ENCODE results near the gene PARD3. TPM values are rescaled to one million over a fixed set of nuclear protein-coding genes. Genes with fewer than 3 reads are reported as not detected.

The PARD3 gene
- total RNA-seq, 1 experiment from 2014 or later = 52.9 TPM

DNA sequence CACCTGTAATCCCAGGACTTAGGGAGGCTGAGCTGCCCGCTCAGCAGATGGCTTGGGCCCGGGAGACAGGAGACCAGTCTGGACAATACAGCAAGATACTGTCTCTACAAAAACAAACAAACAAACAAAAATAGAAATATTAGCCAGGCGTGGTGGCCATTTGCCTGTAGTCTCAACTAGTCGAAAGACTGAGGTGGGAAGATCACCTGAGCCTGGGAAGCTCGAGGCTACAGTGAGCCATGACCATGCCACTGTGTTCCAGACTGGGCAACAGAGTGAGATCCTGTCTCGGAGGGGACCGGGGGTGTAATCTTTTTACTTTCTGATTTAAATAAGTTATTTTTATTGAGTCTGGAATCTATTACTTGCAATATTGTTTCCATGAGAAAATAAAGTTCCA, 274.6 kb downstream of the PARD3 start:
- no peak for DNase-seq (ENCODE audit: low spot score)

DNA sequence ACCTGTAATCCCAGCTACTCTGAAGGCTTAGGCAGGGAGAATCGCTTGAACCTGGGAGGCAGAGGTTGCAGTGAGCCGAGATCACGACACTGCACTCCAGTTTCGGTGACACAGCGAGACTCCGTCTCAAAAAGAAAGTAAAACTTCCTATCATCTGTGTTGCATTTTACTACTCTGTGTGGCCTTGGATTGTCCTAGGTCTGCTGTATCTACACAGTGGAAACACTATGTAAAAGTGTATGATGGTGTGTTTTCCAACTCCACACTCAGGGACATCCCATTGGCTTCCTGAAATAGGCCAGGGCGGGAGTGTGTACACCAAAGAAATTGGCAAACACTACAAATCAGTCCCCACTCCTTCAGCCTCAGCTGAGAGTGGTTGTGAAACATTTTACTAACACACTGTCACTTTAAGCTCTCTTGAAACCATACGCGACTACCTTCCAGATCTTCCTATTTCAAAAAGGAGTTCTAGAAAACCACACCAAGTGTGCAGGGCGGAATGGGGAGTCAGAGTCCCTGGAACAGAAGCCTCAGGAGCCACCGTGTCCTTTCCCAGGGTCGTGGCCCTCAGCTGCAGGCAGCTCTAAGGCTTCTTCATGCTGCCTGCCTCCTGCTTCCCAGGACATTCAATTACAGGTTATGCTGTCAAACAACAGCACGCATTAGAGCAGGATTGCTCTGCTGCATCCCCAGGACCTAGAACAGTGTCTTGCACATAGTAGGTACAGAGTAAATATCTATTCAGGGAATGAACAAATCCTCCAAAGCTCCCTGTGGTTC, 275.4 kb downstream of the PARD3 start:
- DNase-seq (ENCODE audit: low spot score) = no peak

DNA sequence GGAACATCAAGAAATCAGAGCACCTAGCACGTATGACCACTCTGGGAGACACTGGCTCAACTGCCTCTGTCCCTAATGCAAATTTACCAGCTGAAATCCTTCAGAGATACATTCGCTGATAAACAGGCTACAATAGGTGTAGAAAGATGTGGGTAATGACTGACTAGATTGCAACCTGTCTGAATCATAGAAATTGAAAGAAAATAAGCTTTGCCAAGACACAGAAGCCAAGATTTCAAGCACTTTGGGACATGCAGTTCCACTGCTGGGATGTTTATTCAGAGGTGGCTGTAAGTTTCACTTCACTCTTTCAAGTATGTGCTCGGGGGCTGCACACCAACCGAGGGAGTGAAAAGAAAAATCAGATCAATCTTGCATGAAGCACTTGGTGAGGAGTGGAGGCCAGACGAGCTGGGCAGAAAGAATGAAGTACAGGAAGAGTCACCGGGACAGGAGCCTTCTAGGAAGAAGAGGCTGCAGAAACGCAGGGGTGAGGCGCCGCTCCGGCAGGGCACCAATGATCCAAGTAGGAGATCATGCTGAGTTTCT, 276.7 kb downstream of the PARD3 start:
- no peak for DNase-seq (ENCODE audit: low spot score)

DNA sequence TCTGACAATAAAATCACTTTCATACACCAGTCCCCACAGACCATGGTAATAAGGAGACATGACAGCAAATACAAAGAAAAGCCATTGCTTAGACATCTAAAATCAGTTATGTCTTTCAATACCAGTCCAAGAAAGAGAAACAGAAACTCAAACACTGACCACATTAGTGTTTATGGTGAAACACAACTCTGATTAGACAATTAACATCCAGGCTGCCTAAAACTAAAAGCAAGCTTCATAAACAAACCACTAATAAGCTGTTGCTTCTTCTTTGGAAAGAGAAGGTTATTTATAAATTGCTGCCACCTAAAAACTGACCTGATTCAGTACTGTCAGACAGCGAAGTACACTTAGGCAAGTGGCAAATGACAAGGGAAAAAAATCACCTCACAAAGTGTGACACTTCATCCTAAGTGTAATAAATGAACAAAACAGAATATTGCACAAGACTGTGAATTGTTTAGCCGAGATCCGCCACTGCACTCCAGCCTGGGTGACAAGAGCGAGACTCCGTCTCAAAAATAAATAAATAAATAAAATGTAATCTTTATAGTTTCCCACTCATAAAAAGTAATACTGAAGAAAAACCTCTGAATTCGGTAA, 277.4 kb downstream of the PARD3 start:
- DNase-seq (ENCODE audit: low spot score) = no peak

DNA sequence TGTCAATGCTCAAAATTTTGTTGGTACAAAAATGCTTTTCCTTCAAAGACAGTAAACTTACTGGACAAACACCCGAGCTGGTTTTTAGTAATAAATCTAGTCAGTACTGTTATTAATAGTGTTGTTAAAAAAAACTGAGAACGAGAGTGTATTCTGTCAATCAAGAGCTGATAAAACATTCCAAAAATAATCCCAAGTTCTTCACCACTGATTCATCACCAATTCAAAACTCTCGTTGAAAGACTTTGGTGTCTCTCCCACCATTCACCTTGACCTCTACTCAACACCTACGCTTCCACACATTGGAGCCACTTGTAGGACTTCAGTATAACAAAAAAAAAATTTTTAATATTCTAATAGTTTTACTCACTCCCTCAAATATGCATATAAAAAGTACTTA, 279.2 kb downstream of the PARD3 start:
- no peak for DNase-seq (ENCODE audit: low spot score)

DNA sequence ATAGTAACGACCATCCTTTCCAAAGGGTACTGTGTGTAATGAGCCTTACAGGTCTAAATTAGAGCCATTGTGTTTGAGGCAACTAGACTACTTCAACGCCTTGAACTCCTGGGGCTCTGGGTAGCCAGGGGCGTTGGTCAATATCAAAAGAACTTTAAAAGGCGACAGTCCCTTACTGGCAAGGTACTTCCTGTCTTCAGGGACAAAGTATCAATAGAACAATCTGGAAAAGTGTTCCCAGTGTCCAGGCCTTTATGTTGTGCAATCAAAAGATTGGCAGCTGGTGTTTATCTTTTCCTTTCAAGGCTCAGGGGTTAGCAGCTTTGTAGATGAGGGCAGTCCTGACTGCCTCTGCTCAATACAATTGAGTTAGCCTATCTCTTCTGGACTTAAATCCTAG, 284.3 kb downstream of the PARD3 start:
- DNase-seq (ENCODE audit: low spot score) = no peak

DNA sequence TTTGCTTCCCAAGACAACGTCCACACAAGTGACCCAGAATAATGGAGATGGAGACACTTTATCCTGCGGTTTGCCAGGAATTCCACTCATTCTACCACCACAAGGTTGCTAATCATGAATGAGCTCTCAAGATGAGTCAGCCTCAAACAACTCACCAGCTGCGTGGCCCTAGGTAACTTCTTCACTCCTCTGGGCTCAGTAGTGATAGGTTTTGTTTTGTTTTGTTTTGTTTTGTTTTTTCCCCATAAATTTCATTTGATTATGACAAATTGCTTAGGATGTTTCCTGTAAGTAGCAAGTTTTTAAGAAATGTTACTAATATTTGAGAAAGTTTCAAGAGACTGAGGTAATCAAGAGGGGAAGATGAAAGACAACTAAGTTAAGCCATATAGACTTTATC, 286.8 kb downstream of the PARD3 start:
- DNase-seq (ENCODE audit: low spot score) = peak; percentile 97

DNA sequence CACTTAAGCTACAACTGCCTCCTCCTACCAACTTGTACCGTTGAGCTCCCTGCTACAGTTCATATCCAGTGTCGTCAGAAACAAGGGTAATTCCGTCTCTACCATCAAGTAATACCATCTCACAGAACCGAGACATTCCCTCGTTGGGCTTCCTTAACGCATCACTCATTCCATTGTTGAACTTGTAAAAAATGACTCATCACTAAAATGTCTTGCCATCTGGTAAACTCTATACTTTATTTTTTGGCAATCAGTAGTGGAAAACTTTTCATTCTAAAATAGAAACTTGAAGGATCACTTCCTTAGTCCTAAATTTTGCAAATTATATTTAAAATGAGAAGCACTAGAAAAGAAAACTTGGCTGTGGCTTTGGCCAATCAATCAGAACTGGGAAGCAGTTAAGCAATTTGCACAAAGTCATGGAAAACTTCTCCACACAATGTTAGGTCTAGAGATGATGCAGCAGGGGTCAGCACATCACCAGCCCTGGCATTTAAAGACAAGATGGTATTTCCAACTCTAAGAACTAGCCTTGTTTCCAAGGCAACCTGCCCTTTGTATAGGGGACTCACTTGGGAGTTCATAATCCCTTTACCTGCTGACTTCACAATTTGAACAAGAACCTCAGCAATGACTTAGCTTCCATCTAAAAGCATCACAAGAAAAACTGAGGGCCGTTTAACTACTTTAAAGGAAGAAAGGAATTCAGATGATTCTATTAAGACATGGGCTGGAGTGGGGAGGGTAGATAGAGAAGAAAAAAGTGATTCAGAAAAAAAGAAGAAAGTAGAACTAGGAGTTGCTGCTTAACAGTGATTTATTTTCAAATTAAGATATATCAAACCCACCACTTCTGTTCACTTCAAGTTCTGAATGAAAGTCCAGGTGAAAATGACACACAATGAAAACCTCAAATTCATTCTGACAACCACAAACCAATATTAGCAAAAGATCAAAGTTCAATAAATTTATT, 288.1 kb downstream of the PARD3 start:
- peak; percentile 96 for DNase-seq (ENCODE audit: low spot score)

DNA sequence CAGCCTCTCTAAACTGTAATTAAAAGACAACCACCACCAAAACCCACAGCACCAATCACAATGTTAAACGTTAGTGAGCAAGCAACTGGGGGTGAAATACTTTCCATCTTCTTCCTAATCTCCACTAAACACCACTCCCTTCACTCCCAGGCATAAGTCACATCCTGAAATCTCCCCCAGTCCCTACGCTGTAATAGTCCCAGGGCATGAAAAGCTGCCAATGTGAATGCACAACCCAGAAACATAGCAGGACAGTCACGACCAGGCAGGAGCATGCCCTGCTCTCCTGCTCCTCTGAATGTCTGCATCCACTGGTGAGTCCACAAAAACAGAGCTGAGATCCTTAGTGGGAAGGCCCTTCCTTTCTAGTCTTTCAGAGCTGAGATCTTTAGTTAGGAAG, 288.9 kb downstream of the PARD3 start:
- DNase-seq (ENCODE audit: low spot score) = peak; percentile 92

DNA sequence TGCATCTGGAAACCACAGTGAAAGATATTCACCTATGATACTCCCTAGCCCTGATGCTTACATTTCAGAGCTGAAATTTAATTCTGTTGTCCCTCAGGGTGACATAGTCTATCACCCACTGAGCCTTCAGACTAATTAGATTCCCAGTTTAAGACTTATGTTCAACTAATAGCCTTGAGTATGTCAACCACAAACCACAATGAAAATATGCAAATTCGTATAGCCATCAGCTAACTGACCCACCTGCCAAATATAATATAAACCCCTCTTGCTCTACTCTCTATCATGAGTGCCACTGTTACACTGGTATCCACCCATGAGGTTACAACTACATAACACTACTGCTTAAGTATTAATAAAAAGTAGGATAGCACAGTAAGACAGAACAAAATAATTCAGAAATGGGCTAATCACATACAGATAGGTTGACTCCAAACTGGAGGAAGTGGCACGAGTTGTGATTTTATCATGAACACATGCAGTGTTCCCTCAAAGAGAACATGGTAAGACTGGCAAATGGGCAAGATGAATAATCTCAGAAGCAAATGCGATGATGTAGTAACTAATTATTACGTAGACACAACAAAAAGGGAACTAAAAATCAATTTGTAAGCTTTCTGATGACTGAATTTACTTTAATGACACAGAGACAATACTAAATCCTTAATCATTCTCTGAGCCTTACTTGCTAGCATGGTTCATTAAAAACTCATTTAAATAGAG, 290.6 kb downstream of the PARD3 start:
- DNase-seq (ENCODE audit: low spot score) = peak; percentile 31

DNA sequence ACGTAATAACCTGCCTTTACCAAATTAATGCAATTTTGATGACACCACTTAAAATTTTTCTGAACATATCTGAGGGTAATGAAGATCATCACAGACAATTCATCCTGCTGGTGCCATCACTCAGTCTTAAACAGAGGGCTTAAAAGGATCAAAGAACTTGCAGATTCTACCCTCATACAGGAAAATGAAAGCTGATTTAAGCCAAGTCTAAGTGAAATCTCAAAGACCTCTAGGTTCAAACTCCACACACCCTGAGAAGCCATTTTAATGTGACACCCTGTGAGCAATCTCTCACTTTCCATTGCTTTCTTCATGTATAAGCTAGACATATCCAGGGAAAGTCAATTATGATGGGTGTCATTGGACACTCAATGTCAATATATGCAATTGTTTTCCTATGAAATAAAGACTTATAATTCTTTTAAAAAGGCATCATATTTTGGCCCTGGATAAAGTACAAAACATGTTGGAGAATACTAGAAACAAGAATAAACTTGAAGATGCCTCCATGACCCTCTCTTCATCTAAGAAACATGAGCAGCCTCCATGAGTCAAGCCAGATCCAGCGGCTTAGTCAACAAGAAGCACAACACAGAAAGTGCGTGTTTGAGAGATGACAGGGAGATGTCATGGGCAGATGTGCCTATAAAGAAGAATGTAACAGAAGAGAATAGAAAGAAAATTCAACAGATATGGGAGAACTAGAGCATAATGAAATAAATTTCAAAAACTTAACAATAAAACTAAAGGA, 291.9 kb downstream of the PARD3 start:
- DNase-seq (ENCODE audit: low spot score) = no peak

DNA sequence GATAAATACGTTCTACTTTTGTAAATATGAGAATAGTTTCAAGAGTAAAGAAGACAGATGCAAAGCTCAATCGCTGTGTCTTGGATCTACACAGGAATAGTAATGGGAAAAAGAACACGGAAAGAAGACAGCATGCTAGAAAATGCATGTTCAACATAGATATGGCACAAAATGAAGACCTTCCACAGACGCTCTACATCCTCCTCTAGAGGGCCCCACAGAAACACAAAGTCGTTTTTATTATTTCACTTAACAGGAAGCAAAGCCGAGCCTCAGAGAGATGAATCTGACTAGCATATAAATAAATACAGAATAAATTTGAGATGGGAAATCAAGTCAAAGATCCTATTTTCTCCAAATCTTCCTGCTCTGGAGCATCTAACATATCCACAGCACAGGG, 292.6 kb downstream of the PARD3 start:
- DNase-seq (ENCODE audit: low spot score) = peak; percentile 49

DNA sequence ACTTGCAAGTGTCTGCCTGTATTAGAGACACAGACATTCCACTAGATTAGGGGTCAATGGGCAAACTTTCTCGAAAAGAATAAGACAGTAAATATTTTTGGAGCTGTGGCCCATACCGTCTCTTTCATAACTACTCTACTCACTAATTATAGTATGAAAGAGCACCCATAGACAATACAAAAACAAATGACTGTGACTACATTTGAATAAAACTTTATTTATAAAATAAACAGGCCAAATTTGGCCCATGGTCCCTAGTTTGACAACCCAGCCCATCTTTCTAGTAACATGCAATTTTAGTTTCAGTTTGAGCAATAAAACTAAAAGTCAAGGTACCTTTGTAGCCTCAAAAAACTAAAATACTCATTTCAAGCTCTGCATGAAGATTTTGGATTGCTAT, 294.6 kb downstream of the PARD3 start:
- no peak for DNase-seq (ENCODE audit: low spot score)

DNA sequence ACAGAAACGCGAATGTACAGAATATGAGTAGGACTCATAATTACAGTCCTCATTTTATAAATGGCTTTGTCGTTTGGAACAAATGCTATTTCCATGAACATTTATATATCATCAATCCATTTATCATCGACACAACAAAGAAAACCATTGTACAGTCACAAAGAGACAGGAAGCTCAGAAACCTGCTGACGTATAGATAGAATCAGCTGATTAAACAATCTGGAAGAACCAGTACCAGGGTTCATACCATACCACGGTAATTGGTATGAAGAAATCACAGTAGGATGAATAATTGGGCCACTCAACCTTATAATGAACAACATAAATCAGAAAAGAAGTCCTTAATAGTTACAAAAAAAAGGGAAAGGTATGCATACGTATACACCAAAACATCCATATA, 295.0 kb downstream of the PARD3 start:
- peak; percentile 77 for DNase-seq (ENCODE audit: low spot score)

DNA sequence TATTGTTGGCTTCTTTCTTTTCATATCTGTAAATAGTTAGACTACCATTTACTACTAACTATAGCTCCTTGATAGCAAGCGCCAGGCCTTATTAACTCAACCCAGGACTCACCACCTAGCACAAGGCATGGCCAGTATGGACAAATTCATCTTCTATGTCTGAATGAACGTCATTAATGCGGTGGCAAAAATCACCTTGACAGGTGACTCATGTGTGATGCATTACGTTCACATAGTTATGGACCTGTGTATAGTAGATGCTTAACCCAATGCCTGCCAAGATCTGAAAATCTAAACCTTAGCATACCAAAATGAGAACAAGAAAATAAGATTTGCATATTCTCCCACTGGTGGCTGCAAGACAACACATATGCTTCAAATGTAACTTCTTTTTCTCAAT, 300.8 kb downstream of the PARD3 start:
- no peak for DNase-seq (ENCODE audit: low spot score)

DNA sequence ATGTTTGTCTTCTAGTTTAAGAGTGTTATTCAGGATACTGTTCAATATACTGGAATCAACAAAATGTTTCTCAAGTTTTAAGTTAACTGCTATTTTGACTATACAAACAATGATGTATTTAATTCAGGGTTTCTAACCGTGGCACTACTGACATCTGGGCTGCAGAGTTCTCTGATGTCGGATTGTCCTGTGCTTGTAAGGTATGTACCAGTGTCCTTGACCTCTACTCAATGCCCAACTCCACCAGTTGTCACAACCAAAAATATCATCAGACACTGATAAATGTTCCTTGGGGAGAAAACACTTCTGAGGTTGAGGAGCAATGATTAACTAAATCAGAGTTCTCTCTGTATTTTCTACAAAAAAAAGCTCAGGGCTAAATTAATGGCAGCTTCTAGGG, 301.5 kb downstream of the PARD3 start:
- DNase-seq (ENCODE audit: low spot score) = no peak

DNA sequence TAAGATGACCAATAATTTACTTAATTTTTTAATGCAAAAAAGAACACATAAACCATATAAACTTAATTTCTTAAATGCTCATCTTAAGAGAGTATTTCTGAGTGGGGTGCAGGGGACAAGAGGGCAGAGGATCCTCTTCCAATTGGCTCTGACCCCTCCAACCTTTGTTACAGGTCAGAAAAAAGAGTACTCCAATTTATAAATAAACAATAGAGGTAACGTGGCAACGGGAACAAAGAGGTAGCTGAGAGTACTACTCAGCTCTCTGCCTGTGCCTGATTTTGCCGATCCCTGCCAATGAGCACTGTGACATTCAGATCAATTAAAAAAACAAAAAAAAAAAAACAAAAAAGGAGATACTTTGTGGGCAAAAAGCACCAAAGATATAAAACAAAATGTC, 307.9 kb downstream of the PARD3 start:
- DNase-seq (ENCODE audit: low spot score) = no peak

DNA sequence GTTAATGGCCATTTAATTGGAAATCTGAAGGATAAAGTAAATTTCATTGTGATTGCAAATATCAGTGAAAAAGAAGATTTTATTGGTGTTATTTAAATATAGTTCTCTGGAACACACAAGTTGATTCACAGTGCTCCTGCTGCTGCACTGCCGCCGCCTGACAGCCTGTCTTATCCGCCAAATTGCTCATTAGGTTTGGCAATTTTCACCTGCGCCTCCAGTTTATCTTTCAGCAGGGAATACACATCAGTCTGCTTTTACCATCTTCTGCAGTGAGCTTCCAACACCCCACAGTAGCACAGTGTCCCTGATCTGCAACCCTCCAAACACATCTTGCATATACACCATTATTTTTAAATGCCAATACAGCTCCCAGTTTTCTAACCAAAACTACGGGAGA, 308.3 kb downstream of the PARD3 start:
- no peak for DNase-seq (ENCODE audit: low spot score)

DNA sequence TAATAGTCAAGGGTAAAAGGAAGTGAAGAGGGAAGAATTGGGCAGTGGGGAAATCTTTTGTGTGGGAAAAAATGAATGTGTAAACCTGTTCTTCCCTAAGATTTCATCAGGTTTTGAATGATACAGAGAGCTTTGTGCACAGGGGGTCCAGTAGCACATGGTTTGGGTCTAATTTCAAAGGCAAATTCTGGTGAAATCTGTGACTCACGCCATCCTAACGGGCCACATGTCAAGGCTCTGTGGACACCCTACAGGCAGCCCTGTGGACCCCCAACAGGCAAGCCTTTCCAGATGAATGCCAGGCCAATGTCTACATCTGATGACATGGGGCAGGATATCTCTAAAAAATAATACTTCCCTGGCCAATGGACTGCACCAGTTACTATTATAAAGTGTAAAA, 309.8 kb downstream of the PARD3 start:
- no peak for DNase-seq (ENCODE audit: low spot score)

DNA sequence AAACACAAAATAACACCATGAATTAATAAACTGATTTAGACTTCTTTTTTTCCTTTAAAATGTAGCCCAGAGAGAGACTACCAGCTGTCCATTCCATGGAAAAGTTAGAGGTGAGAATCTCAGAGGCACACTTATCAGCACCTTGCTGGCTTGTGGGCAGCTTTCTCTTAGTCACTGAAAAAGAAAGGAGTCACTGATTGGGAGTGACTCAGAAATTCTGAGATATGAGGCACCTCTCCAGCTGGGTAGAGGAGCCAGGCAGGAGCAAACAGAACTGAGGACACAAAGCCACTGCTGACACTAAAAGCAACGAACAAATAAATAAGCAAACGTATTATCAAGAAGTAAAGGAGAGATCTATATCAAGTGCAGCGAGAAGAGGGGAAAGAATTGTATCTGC, 310.6 kb downstream of the PARD3 start:
- peak; percentile 86 for DNase-seq (ENCODE audit: low spot score)

DNA sequence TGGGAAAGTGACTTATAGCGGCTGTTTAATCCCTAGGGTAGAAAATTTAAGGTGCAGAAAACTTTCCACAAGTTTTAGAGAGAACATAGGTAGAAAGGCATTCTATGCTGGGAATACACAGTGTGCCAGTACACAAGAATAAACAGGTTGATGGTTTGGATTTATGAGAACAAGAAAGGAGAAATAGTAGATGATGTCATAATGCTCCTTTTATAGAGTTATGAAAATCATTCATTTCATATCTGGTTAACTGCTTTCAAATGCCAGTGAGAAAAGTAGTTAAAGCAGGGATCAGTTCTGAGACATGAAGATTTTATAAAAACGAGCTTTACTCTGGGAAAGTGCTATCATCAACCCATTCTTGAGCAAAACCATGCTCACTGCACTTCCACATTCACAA, 311.4 kb downstream of the PARD3 start:
- DNase-seq (ENCODE audit: low spot score) = no peak

All from A172 (cell line).